ENCODE data around the gene EVX2. TPM values are rescaled to one million over a fixed set of nuclear protein-coding genes. Genes with fewer than 3 reads are reported as not detected.

EVX2 gene
- total RNA-seq (not detected), polyA plus RNA-seq (not detected)
- long read RNA-seq, donor 1: 0 reads
- long read RNA-seq, donor 2: 0 reads
- long read RNA-seq, donor 3: 0 reads
- long read RNA-seq, donor 4: 0 reads
- long read RNA-seq, donor 5: 0 reads
- long read RNA-seq, donor 6: 0 reads
- long read RNA-seq, donor 7: 0 reads
- long read RNA-seq, donor 8: 0 reads
- long read RNA-seq, donor 9: 0 reads
- long read RNA-seq, donor 10: 0 reads

DNA sequence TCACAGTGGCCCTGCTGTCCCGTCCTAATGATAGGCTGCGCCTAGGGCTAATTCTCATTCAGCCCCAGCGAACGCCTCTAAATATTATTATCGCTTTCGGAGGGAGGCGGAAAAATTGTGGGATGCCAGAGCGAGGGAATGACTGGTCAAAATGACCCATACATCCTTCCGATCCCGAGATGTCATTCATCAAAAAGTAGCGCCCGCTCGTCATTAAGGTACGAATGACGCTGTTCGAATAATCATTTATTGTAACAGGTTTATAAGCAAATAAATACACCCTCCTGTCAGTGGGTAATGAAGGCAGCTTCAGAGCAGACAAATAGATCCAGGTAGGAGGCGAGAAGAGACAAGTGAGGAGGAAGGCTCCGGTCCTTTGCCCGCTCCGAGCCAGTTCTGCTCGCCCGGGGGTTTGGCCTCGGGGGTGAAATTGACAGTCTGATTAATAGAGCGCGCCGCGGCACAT lies at the start of gene EVX2:
TSS of gene EVX2 (minus strand) at position 167 of the 466 bp plus-strand sequence. CDS start 186 bp downstream, outside the sequence.
- Histone ChIP-seq H3K36me3 (replicated peaks in 1 of 2) (no peaks in the 10 kb centered on the region), H3K9me3 (replicated peaks in 1 of 3) (no peaks in the 10 kb centered on the region), H3K4me1 (replicated peaks in 1 of 2) (peaks cover 4 to 11% of the 10 kb centered on the region in 2 donors), H3K4me3 (no peak within 1 kb of the TSS), H3K27me3 (peaks cover 97% of the 10 kb centered on the region), H3K27ac (no peak within 1 kb of the TSS)
- no peak for TF ChIP-seq POLR2A (IDR thresholded peaks at IDR 0.05)
- intact Hi-C loops (cut with DNase I): loop anchor here (5.0 to 10.0 kb wide), 2 partner anchors 397 to 399 kb away; no protein-coding TSS in a partner anchor
- 15 to 19% (median 17%) methylated on average over 27 of the region's 27 CpGs for WGBS, 4 donors
- peak in 1 of 7 donors; percentile 21 for DNase-seq

DNA sequence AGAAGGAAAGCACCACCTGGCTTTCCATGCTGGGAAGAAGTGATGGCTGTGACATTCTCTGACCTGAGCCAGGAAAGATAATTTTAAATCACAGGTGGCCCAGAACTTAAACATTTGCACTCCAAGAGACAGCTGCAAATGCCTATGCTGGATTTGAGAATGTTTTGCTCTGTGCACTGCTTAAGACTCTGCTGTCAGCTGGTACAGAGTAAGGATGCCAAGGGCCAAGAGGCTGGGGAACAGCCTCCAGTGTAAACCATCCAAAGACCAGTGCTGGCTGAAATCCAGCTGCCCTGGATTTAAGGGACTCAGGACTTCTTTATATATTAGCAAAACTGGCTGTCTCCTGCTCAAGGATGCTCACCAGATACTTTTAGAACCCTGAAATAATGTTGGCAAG lies 49.6 kb upstream of the EVX2 start:
- H3K9me3 ChIP-seq (replicated peaks in 1 of 3): no peaks in the 10 kb centered on the region
- H3K27ac ChIP-seq: peak overlapping the region in 3 of 5 donors; percentile 65 to 97 (median 89)
- H3K36me3 ChIP-seq (replicated peaks in 1 of 2): peaks cover 0 to 2% of the 10 kb centered on the region in 2 donors
- no peak overlapping the region for H3K4me3 ChIP-seq
- TF ChIP-seq POLR2A (IDR thresholded peaks at IDR 0.05): no peak
- TF ChIP-seq, protein P1, sequence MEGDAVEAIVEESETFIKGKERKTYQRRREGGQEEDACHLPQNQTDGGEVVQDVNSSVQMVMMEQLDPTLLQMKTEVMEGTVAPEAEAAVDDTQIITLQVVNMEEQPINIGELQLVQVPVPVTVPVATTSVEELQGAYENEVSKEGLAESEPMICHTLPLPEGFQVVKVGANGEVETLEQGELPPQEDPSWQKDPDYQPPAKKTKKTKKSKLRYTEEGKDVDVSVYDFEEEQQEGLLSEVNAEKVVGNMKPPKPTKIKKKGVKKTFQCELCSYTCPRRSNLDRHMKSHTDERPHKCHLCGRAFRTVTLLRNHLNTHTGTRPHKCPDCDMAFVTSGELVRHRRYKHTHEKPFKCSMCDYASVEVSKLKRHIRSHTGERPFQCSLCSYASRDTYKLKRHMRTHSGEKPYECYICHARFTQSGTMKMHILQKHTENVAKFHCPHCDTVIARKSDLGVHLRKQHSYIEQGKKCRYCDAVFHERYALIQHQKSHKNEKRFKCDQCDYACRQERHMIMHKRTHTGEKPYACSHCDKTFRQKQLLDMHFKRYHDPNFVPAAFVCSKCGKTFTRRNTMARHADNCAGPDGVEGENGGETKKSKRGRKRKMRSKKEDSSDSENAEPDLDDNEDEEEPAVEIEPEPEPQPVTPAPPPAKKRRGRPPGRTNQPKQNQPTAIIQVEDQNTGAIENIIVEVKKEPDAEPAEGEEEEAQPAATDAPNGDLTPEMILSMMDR (IDR thresholded peaks at IDR 0.05): no peak
- intact Hi-C loops (cut with DNase I): no loop called here
- peaks cover 21 to 39% of the 10 kb centered on the region in 2 donors for H3K4me1 ChIP-seq (replicated peaks in 1 of 2)
- DNase-seq: peak in 2 of 7 donors; percentile 27 to 57
- H3K27me3 ChIP-seq: no peaks in the 10 kb centered on the region

DNA sequence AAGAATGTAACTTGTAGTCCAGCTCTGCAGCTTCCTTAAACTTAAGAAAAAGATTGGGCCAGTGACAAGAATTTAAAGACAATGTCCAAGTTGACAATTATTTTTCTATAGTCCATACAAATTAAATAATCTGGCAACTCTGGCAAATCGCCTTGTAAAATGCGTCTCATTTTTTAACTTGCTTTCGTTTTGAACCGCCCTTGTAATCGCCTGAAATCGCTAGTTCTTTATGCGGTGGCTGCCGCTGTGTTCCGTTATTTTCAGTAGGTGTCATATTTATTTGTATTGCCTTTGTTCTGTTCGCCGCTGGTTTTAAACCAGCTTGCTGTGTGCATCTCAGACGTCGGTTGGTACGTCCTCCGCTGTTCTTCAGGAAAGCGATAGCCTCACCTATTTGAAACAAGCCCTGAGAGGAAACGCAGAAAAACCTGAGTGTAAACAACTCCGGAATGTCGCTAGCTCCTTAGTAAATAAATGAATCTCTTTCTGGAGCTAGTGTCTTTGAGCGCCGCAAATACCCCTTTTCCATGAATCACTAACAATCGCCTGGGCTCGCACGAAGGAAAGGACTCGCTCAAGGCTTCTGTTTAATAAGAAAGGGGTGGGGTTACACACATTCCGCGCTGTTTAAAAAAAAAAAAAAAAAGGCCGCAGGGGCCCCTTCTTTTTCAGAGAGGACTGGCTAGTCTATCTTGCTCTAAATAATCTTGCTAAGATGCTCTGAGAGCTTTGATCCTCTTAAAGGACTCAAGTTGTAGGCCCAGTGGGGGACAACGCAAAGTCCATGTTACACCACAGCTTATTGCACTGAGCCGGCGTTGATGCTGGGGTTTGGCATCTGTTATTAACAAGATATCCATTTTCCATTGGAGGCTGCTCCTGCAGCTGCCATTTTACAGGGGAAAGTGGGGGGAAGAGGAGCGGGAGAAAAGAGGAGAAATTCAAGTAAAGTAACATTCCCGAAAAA lies 48.7 kb upstream of the EVX2 start:
- Histone ChIP-seq H3K9me3 (replicated peaks in 1 of 3) (no peaks in the 10 kb centered on the region), H3K36me3 (replicated peaks in 1 of 2) (peaks cover 0 to 2% of the 10 kb centered on the region in 2 donors), H3K4me1 (replicated peaks in 1 of 2) (peaks cover 17 to 33% of the 10 kb centered on the region in 2 donors), H3K4me3 (peak overlapping the region in 2 of 4 donors; percentile 42 to 78), H3K27ac (peak overlapping the region; percentile 37 to 97 (median 65)), H3K27me3 (no peaks in the 10 kb centered on the region)
- TF ChIP-seq, protein P1 (IDR thresholded peaks at IDR 0.05): no peak
- peak in 1 of 2 donors; percentile 12 for TF ChIP-seq POLR2A (IDR thresholded peaks at IDR 0.05)
- 35 to 67% (median 45%) methylated on average over 33 of the region's 33 CpGs for WGBS, 4 donors
- intact Hi-C loops (cut with DNase I): no loop called here
- DNase-seq: peak in 4 of 7 donors; percentile 10 to 58 (median 34)

DNA sequence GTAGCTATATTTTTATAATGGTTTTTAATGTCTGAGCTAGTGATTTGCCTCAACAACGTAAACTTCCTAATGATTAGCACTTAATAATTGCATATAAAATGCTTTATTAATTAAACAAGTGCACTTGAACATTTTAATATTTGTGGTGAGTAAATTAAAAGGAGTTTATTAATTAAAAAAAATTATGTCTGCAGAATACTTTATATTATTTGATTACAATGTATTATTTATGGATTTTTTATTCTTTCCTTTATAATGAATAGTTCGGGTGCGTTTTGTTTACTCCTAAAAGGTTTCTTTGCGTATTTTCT lies 48.0 kb upstream of the EVX2 start:
- 32 to 56% (median 48%) methylated on average over 4 of the region's 4 CpGs for WGBS, 4 donors
- Histone ChIP-seq H3K4me3 (peak overlapping the region in 2 of 4 donors; percentile 42 to 78), H3K27ac (peak overlapping the region in 4 of 5 donors; percentile 62 to 97 (median 78)), H3K9me3 (replicated peaks in 1 of 3) (no peaks in the 10 kb centered on the region), H3K27me3 (no peaks in the 10 kb centered on the region), H3K36me3 (replicated peaks in 1 of 2) (peaks cover 0 to 2% of the 10 kb centered on the region in 2 donors), H3K4me1 (replicated peaks in 1 of 2) (peaks cover 17 to 39% of the 10 kb centered on the region in 2 donors)
- intact Hi-C loops (cut with DNase I): no loop called here
- TF ChIP-seq, protein P1 (IDR thresholded peaks at IDR 0.05): no peak
- no peak for TF ChIP-seq POLR2A (IDR thresholded peaks at IDR 0.05)
- DNase-seq: no peak

Measured in adrenal gland (tissue), 19 donors.